T47D (cell line): Measurements from ENCODE around the gene COL4A2.

Source experiments
- DNase-seq, 2 experiments: peaks; one replicate each; pipeline versions ENCODE4 v3.0.0 to v3.0.0-alpha.2; 2011 to 2012; ENCODE audit warnings: low read depth in 1 of 2, low spot score in 1 of 2
- JUND ChIP-seq: IDR thresholded peaks from 2 replicates; pipeline ENCODE4 v1.6.1; 2012; ENCODE audit warnings: low read depth
- in situ Hi-C: cut with HindIII; loops from 2 replicates; pipeline ENCODE4 v1.10.0; 2016; ENCODE audit warnings: low sequenced_read_pairs, low pct_unique_long_range_greater_than_20kb

The COL4A2 gene

DNA sequence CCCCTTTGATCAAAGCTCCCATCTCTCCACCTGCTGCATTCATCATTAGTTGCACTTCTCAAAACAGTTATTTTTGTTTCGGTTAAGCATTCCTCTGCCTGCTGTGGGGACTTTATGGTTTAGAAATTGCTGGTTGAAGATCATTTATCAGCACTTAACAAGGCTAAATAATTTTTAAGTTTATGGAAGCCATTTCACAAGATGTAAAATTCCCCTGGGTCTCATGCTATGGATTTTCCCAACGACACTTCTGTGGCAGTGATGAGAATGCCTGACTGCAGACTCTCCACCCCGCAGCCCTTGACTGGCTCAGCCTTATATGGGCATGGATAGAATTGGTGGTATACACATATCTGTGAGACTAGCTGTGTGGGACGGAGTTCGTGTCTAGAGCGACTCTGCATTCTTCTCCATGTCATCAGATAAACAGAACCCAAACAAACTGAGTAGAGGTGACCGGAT, 52.8 kb downstream of the COL4A2 start:
- in situ Hi-C loops: no loop called here
- no peak for TF ChIP-seq JUND

DNA sequence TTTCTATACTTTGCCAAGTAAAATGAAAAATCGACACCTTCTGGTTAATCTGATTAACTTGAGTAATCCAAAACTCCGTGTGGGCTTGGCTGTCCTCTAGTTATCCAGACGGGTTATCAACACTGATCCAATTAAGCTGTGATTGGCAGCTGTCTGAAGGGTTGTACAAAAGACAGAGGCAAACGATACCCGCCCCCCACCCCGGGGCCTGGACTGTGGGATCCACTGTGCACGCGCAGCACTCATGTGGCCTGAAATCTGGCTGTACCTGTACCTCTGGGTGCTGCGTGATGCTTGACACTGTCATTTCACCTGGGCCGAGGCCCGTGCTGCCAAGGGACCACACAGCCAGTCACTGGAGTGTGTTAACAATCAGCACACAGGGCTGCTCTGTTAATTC, 53.5 kb downstream of the COL4A2 start:
- in situ Hi-C loops: no loop called here
- no peak for DNase-seq
- TF ChIP-seq JUND: no peak

More for the DNA sequence above, 52.8 kb downstream of the COL4A2 start:
- DNase-seq: peak in 1 of 2 experiments; percentile 45

DNA sequence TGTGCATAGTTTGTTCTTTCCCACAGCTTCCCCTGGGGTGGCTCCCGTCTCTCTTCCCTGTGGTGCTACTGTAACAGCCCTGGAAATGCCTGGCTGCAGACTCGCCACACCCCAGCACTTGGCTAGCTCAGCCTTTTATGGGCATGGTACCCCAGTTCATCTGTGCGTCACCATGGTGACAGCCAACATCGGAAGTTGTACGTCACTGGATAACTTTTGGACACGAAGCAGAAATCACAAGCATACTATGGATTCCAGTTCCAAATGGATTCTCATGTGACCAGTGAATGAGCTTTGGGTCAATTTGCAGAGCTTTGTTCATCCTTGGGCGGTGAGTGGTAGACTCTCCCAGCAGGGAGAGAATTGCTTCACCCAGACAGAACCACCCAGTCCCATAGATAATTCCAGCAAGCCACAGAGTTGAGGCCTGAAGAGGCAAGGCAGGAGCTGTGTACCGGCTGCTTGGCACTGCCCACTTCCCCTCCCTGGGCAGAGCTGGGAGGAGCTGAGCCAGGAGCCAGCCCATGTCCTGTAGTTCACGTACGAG, 54.4 kb downstream of the COL4A2 start:
- DNase-seq: no peak
- in situ Hi-C loops: no loop called here
- no peak for TF ChIP-seq JUND

DNA sequence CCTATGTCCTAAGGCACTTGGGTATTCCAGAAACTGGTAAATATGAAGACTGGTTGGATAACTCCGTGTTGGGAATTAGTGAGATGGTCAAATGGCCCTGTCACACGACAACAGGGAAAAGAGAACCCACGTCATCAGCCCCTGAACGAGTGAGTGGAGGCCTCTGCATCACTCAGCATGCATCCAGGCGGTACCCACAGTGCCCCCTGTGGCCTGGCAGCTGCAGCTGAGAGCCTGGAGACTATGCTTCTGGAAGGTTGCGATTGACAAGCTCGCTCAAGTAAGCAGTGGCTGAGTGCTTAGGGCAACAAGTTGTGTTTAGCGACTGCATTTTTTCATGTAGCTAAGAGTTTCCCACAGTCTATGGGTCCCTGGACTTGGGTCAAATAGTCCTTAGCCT, 55.9 kb downstream of the COL4A2 start:
- in situ Hi-C loops: no loop called here
- no peak for TF ChIP-seq JUND
- no peak for DNase-seq

DNA sequence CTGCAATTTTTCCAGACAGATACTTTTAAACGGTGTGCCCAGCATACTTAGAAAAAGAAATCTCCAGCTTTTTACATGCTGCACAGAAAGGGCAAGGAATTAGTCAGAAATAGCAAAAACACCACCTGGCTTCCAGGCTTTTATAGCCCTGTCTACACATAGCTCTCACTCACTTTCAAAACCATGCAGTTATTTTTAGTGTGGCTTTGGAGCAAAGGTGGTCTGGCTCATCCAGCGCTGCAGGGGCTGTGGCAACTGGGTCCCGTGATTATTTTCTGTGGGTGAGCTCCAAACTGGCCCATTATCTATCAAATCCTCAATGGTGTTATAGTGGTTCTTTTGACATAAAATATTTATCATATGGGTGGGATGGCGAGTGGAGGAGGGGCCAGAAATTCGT, 57.0 kb downstream of the COL4A2 start:
- DNase-seq: no peak
- in situ Hi-C loops: no loop called here
- TF ChIP-seq JUND: no peak

DNA sequence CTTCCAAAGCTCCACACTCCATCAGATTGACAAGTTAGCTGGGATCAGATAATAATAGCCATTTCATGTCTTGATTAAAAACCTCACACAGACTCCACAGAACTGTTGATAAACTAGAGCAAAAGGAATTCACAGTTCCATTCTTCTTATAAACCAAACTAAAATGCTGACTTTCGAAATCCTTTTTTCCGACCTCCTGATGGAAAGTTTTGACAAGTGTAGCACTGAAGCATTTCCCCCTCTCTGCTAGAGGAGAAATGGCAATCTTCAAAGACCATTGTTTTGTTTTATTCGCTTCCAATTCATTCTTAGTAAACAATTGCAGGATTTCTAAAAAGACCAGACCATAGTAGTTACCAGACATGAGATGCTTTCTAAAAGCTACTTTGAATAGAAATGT, 58.8 kb downstream of the COL4A2 start:
- in situ Hi-C loops: no loop called here
- TF ChIP-seq JUND: no peak
- DNase-seq: no peak

DNA sequence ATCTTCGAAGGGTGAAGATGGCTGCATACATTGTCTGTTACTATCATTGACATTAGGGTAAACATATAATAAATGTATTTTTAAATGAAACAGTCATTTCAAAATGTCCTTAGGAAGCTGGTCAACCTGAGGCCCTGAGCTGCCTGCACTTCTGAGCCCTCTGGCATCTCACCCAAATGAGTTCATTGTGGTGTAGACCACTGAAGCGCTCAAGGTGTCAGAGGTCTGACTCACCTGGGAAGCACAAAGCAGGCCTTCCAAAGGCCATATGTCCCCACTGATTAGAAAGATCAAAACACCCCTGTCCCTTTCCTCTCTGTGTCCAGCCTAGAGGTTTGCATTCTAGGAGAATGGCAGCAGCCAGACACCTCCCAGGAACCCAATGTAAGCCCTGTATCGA, 59.6 kb downstream of the COL4A2 start:
- no peak for TF ChIP-seq JUND
- DNase-seq: no peak
- in situ Hi-C loops: no loop called here

DNA sequence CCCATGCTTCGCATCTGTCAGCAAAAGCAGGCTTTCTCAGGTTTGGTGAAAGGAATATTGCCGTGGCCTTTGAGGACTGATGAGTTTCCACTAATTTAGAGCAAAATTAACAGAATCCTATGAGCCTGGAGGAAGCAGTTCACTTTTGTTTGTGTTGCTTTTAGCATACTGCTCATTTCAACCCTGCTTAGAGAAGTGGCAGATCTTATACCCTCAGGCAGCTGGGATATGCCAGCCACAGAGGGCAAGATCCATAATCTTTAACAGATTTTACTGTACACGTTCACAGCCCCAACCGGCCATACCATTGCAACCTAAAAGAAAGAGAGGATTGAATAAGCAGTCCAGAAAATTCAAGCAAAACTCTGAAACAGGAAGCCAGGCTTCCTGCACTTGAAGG, 60.5 kb downstream of the COL4A2 start:
- TF ChIP-seq JUND: no peak
- DNase-seq: no peak
- in situ Hi-C loops: no loop called here

DNA sequence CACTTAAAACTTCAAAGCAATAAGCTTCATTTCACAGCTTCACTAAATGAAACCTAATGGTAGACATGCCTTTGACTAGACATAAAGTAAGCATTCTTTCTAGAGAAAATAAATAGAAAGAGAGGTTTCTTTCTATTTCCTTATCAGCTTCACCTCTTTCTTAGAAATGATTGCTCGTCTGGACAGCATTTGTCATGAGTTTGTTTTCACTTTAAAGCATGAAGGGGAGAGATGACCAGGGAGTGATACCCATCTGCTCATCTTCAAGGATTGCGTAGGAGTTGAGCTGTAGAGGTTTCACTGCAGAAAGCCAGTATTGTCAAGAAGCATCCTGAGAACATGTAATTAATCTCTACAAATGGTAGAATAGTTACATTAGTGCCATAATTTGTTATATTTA, 61.3 kb downstream of the COL4A2 start:
- DNase-seq: no peak
- in situ Hi-C loops: no loop called here
- no peak for TF ChIP-seq JUND

DNA sequence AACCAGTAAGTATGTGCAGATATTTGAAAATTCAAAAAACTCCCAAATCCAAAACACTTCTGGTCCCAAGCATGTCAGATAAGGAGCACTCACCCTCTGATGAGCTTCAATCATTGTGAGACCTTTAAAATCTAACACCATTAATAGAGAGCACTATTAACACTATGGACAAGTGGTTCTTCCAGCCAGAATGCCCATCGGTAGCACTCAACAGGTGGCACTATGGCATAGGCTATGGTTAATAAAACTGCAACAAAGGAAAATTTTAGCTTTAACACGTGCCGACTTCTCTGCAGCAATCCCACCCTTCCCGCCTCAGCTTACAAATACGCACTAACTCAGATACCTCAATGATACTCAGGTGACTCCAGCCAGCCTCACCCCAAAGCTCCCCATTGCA, 62.3 kb downstream of the COL4A2 start:
- no peak for TF ChIP-seq JUND
- in situ Hi-C loops: no loop called here

DNA sequence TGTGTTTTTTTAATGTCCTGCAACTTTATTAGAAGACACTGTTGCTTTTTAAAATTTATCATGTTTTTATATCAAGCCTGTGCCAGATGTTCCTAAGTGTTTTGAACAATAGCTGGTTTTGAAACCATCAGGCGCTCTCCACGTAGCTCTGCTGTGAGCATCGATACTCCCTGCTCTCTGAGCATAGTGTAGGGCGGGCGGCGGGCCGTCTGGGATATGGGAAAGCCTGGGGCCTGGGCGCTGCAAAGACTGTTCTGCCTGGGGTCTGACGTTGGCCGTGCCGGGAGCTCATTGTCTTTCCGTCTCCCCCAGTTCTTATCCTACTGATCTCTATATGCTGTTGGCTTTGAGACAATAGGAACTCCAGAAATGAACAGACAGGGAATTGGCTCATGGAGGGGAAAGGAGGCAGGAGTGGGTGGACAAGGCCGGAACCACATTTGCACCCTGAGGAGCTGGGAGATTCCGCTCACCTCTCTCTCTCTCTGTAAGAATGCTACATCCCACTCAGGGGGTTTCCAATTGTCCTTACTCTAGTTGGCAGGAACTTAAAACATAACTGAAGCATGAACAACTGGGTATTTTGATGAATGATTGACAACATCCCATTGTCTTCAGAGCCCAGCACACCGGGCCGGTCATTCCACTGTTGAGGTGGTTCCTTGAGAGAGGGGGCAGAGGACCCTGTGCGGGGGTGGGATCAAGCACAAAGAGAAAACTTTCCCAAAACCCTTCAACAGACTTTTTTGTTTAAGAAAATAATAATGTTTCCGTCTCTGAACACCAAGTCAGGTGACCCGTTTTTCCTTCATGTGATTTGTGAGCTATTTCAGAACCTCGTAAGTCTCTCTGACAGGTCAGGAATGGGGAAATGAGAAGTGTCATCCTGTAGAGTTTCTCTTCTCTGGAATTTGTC, 64.7 kb downstream of the COL4A2 start:
- TF ChIP-seq JUND: no peak
- DNase-seq: no peak
- in situ Hi-C loops: no loop called here

More for the DNA sequence above, 62.3 kb downstream of the COL4A2 start:
- DNase-seq: no peak

DNA sequence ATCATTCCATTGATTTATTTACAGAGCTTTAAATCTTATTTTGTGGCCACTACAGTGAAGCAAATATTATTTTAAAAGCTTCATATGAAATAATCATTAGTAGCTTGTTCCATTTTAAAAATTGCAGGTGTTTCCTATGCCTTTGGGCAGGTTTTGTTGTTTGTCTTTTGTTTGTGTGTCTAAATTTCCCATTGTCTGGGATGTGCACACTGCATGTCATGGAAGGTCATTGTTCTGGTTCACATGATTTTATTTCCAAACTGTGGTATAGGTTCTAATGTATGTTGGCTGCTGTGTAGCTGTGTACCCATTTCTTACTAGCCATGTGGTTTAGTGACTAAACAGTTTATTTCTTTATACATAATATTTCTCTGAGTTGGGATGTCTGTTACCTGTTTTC, 65.6 kb downstream of the COL4A2 start:
- in situ Hi-C loops: no loop called here
- no peak for TF ChIP-seq JUND
- DNase-seq: no peak

DNA sequence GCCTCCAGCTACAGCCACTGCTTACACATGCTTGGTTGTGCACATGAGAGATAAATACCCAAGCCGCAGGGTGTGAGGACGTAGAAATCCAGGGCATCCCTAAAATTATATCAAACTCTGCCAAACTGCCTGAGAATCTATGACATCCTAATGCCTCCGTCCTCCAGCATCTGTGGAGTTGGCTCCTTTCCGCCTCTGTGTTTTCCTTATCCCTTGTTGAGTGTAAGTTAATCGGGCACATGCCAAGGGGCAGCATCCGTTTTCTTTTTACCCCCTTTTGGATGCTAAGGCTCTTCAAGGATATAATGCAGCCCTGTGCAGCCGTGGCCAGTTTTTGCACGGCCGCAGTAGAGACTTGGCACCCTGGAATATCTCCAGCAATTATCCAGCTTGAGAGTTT, 66.5 kb downstream of the COL4A2 start:
- in situ Hi-C loops: no loop called here
- no peak for DNase-seq
- TF ChIP-seq JUND: no peak
